Activated CD8-positive, alpha-beta memory T cell treated with anti-CD3 and anti-CD28 coated beads for 24 hours (primary cell): ENCODE data around the gene RRAGC.
A peak's percentile ranks its signal among the peaks of the same experiment; 100 is the strongest.
"Not testable (repeated sequence)": the region's sequence is repeated elsewhere in the genome, so short reads cannot be mapped to it uniquely, and the experiment has no call there.

ENCODE experiments used
- DNase-seq: peaks from one replicate; pipeline ENCODE4 v3.0.0-alpha.2; 2020

RRAGC gene

GRCh38 chr1:38852780-38853179 lies 6.8 kb downstream of the RRAGC start:
- DNase-seq = no peak

DNA sequence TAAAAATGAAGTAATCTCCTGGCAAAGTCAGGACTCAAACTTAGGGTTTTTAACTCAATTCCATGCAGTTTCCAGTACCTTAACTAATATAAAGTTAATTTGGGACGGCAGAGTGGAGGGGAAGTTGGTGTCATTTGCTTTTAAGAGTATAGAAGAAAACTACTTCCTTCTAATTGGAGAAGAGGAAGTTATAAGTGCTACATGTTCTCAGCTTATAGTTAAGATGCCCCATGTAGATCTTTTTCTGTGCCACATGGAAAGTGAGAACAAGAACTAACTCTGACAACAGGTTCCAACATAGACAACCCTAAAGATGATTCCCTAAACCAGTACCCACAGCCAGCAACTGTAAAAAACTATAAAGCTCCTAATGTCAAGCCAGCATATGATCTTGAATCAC lies 11.5 kb downstream of the RRAGC start:
- no peak for DNase-seq

GRCh38 chr1:38846210-38846609 lies 13.4 kb downstream of the RRAGC start:
- DNase-seq = no peak

GRCh38 chr1:38845088-38845487 lies 14.5 kb downstream of the RRAGC start:
- DNase-seq = not testable (repeated sequence)

DNA sequence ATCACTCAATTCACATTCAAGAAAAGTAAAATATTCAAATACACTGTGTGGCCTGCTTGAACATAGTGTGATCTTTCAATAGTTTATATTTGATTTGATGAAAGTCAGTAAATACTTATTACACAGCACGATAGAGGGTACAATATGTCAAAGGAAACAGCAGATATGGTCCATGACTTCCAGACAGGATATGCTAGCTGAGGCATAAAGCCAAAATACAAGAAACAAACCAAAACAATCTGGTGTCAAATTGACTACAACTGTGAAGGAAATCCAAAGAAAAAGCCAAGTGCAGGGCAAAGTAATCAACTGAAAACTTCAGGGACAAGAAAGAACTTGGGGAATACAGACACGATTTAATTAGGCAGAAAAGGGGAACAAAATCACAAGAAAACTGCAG lies 19.3 kb downstream of the RRAGC start:
- DNase-seq = no peak

- no peak for DNase-seq
These were observed 20.2 kb downstream of the RRAGC start for GRCh38 chr1:38839363-38839762.

DNA sequence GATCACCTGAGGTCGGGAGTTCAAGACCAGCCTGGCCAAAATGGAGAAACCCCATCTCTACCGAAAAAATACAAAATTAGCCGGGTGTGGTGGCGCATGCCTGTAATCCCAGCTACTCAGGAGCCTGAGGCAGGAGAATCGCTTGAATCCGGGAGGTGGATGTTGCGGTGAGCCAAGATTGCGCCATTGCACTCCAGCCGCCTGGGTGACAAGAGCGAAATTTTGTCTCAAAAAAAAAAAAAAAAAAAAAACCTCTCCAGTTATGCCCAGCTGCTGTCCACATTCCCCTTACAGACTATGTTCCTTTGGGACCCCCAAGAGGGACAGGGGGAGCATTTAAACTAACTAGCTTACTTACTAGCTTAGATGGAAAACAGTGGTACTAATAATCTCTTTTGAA lies 23.3 kb downstream of the RRAGC start:
- not testable (repeated sequence) for DNase-seq

GRCh38 chr1:38834937-38835827 lies 24.4 kb downstream of the RRAGC start:
- no peak for DNase-seq

DNA sequence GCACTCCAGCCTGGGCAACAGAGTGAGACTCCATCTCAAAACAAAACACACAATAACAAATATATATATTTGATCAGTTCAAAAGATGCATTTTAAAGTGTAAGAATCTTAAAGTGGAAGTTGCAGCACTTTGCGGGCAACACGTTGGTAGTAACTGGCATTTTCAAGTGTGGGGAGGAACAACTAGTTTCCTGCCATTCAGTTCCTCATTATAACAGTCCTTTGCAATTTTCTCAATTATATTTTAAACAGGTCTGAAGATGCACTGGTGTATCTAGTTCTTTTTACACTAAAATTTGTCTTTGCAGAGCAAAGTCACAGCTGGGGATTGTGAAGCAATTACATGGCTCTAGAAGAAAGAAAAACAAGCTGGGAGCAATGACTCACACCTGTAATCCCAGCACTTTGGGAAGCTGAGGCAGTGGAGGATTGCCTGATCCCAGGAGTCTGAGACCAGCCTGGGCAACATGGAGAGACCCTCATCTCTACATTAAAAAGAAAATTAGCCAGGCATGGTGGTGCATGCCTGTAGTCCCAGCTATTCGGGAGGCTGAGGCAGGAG lies 25.3 kb downstream of the RRAGC start:
- DNase-seq = no peak

DNA sequence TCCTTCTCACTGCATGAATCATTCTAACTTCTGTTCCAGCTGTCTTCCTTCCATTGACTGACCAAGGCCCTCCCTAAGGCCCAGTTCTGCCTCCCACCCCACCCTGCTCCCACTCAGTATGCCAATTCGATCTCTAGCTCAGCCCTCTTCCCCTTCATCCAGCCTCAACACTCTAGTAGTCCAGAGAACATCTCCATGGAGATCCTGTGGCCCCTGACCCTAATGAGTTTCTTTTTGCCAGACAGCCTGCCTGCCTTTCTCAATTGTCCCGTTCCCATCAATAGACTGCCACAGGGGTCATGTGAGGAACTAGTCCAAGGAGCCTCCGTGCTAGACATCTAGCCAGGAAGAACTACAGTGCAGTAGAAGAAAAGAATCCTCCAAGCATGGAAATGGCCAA lies 26.4 kb downstream of the RRAGC start:
- DNase-seq = no peak

- no peak for DNase-seq
These were observed 27.2 kb downstream of the RRAGC start for GRCh38 chr1:38832370-38832734.

GRCh38 chr1:38831731-38832369 lies 27.7 kb downstream of the RRAGC start:
- DNase-seq = no peak

GRCh38 chr1:38829368-38829767 lies 30.2 kb downstream of the RRAGC start:
- DNase-seq = no peak

DNA sequence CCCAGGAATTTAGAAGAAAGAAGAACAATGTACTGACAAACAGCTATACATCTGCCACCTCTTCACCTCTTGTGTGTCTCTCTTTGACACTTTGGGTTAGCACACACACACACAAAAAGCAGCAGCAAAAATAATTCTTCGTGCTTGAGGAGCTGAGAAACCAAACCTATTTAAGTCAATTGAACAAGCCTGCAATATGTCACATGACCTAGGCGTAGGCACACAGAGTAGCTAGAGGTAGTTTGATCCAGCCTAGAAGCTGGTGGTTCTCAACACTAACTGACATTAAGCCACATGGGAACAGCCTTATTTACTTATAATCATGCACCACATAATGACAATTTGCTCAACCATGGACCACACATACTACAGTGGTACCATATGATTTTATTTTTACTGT lies 32.3 kb downstream of the RRAGC start:
- DNase-seq = no peak

DNA sequence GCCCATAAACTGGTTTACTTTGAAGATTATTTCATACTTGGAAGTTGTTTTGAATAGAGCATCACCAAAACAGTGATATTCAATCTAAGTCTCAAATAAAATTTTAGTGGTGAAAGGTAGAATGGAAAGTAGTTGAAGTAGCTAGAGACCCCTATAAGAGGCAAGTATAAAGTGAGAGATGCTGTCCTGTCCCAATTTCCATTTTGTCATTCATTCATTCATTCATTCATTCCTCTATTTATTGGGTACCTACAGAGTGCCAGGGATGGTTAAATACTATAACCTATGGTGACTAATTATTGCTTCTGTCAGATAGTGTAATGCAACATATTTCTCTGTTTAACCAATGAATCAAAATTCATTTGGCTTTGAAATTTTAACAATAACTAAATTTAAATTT lies 32.7 kb downstream of the RRAGC start:
- DNase-seq = no peak

- DNase-seq = no peak
These were observed 33.3 kb downstream of the RRAGC start for GRCh38 chr1:38826262-38826661.

- no peak for DNase-seq
These were observed 38.7 kb downstream of the RRAGC start for GRCh38 chr1:38820860-38821259.

DNA sequence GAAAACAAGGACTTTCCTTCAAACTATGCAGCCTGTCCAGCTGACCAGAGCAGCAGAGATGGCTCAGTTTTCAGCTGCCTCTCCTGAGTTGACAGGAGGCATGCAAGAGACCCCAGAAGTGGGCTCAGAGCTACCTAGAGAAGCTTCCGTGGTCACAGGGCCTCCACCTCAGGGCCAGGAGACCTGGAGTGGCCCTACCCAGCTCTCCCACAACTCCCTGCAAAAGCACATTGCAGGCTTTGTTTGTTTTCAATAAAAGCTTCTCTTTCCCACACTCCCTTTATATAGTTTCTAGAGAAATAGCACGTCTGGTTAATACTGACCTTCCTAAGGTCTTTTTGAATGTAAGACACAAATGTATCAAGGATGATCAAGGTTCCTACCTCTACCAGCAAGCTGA lies 40.1 kb downstream of the RRAGC start:
- no peak for DNase-seq

DNA sequence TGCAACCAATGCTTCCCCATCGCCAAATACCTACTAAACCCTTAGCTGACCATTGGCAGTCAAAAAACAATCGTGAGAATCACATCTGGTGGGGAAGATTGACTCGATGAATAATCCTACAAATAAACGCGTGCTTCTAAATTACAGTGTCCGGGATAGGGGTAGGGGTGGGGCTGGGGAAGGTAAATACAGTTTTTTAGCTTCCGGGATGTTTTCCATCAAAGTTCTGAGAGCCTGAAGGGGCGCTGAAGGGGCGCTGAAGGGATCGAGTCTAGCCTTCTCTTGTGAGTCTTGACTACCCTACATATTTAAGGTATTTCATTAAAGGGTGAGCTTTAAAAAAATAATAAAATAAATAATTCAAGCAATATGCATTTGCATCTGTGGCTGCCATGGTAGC lies 40.5 kb downstream of the RRAGC start:
- DNase-seq = no peak

GRCh38 chr1:38818175-38818976 lies 41.2 kb downstream of the RRAGC start:
- peak; percentile 85 for DNase-seq

DNA sequence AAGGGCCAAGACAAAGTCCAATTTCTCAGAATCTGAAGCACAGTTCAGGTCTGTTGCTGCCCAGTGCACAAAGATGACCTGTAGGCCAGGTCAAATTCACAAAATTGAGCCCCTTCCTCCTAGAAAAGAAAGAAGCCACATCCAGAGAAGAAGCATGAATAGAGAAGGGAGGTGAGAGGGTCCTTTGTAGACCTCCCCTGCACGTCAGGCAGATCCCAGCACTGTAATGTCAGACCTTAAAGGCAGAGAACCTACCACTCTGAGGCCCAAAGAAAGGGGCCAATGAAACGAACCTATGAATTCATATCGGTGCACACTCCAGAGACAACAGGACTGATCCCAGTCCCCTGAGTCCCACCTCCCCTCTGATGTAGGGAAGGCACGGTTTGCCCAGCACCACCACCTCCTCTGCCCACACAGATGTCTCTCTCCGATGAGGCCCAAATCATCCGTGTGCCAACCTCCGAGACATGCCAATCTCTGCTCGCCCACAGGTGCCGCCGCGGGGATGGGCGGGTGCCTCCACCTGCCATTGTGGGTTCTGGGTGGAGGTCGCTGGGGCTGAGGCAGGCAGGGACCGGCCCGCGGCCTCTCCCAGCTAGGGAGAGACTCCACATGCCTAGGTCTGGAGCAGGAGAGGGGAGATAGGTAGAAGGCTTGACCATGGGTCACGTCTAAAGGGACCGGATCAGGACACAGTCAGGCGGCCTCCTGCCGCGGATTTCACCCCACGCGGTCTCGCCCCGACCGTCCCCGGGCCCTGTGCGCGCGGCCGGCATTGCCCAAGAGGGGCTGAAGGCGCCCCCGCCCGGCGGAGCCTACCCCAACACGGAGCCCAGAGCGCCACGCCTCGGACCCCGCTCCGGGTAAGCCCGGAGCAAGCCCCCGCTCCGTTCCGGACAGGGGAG lies 42.1 kb downstream of the RRAGC start:
- DNase-seq = no peak

DNA sequence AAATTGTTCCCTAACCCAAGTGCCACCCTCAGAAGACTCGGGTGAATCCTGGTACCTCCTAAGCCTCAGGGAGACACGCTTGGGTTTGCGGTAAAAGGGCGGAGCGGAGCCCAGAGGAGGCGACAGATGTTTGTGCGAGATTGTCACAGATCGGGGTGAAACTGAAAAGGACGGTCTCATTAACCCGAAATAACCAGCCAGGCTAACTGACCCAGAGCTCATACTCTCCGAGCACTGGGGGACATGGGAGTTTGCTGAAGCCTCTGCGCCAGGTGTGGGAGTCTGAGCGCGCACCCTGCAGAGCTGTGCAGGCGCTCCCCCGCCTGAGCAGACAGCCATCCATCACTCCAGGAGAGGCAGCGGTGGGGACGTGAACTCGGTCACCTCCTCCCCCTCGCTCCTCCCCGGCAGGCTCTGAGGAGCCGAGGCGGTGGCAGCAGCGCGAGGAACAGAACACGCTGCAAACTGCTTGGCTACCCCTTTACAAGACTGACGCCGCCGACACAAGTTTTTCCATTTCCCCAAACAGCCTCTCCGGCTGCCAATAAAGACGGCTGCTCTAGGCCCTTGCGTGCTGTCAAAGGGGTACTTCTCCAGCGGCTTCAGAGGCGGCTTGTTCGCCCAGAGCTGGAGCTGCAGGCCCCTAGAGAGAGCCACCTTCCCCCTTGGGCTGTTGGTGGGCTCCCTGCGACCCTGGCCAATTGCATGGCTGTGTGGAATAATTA lies 43.5 kb downstream of the RRAGC start:
- no peak for DNase-seq
